GM18526 (cell line): ENCODE results near the gene TUBB4B.
A peak's percentile ranks its signal among the peaks of the same experiment; 100 is the strongest.

ENCODE experiments used
- POLR2A ChIP-seq: IDR thresholded peaks from 3 replicates; pipeline ENCODE4 v1.6.1; 2011; ENCODE audit not compliant: insufficient read length; ENCODE audit errors: extremely low read depth

The TUBB4B gene

DNA sequence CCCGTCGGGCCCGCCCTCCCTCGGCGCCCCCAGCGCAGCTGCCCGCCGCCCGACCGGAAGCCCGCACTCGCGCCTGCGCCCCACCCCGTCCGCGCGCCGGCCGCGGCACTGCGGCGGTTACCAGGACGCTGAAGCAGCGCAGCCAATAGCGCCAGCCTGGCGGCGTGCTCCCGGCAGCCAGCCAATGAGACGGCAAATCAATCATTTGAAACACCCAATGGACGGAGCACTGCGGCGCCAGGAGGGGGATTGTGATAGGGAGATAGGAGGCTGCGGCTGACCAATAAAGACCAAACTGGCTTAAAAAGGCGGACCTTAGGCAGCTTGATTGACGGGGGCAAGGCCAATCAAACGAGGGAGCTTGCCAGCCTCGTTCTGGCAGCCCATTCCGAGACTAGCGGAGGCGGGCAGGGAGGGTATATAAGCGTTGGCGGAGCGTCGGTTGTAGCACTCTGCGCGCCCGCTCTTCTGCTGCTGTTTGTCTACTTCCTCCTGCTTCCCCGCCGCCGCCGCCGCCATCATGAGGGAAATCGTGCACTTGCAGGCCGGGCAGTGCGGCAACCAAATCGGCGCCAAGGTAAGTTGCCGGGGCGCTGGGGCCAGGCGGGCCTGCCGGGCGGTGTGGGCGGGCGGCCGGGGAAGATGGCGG, at the start of gene TUBB4B:
Gene TUBB4B (plus strand): TSS at position 447 of the 649 bp plus-strand sequence. CDS start 74 bp downstream, at position 521.
- TF ChIP-seq POLR2A = peak; percentile 100

DNA sequence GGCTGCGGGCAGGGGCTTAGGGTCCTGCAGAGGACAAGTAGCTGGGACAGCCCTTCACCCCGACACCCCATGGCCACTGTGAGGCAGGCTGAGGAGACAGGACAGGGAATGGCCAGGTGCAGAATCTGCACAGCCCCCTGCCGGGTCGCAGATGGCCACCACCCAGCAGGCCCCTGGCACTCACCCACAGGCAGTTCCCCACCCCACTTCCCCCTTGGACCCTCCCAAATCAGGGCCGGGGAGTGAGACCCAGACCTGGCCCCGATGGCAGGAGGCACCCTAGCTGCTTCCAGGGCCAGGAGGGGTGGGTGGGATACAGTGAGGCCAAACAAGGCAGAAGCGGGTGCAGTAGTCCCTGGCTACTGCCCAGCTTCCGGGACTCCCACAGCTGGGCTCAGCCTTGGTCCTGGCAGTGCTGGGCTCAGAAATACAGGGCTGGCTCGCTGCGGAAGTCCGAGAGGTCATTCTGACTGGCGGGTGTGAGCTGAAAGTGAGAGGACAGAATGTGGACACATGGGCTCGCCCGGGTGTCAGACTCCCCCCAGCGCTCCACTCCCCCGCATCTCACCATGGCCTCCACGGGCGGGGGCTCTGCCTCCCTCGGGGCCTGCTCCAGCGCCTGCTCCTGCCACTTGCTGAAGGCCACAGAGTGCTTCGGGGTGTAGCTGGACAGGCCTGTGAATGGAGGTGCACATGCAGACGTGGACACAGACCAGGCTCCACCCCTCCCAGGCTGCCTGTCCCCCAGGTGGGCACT, 49.2 kb upstream of the TUBB4B start:
- no peak for TF ChIP-seq POLR2A

DNA sequence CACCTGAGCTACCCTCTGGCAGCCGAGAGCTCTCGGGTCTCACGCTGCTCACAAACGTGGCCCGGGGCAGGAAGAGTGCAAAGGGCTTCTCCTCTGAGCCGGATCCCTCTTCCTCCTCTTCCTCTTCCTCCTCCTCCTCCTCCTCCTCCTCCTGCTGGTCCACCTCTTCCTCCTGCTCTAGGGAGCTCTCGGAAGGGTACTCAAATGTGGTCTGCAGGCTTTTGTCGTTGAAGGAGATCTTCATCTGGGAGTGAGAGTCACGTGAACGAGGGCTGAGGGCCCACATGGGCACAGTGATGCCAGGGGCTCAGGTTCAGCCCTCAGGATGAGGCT, 48.7 kb upstream of the TUBB4B start:
- no peak for TF ChIP-seq POLR2A

- no peak for TF ChIP-seq POLR2A
These were observed 48.2 kb upstream of the TUBB4B start for GRCh38 chr9:137192859-137193258.

- no peak for TF ChIP-seq POLR2A
These were observed 47.3 kb upstream of the TUBB4B start for GRCh38 chr9:137193771-137194170.

DNA sequence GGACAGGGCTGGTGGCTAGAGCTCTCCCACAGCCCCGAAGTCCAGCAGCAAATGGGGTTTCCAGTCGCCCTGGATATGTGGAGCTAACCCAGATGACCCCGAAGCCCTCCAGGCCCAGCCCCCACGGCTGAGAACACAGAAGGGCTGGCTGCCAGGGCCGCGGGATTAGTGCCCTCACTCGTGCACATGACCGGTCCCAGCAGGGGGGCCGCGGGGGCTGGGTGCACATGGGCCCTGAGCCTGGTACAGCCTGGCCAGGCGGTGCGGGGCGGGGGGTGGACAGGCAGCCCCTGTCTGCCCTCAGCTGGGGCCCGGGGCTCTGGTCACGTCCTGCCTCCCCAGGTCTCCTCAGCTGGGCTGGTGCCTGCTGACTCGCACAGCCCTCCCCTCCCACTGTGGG, 46.7 kb upstream of the TUBB4B start:
- TF ChIP-seq POLR2A = no peak

DNA sequence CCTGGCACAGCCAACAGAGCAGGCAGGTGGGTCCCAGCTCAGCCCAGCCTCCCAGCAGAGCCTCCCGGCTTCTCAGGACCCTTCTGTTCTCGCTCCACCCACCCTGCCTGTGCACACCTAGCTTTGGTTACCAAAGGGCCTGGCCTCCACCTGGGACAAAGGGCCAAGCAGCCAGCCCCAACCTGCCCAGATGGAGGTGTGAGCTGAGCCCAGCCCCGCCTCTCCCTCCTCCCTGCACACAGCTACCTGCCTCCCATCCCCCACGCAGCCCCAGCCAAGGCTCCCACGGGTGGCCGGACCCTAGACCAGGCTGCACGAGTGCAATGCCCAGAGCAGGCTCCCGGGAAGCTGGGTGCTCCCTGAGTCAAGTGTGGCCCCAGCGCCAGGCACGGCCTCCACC, 46.2 kb upstream of the TUBB4B start:
- TF ChIP-seq POLR2A = no peak

GRCh38 chr9:137195525-137196220, 45.4 kb upstream of the TUBB4B start:
- no peak for TF ChIP-seq POLR2A

DNA sequence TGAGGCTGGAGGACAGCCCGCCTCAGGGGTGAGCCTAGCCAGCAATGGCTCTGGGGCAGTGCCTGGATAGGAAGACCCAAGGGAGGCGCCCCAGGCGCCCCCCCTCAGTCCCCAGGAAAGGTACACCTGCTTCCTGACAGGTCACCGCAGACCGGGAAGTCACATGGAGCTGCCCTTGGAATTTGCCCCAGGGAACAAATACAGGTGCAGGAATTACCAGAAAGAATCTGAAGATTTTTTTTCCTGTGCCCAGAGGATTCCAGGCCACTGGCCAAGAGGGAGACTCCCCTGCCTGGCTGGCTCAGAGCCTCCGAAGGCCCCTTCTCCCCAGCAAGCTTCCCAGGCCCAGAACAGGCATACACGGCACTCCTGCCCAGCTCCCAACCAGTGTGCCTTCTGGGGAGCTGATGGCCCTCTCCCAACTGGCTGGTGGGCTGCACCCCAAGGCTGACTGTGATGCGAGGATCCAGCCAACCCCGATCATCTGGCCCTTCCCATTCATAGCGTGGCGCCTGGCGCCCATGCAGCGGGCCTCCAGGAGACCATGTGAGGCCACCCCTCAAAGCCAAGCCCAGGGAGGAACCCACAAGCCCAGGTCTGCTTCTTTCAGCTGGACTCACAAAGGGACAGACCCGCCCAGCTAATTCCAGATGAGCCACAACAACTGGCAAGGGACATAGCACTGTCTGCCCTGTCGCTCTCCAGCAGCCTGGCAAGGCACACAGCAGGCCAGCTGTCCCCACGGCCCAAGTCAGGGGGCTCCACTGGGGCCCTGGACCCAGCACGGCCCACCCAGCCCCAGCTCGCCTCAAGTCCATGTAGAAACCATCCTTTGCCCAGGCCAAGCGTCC, 42.8 kb upstream of the TUBB4B start:
- no peak for TF ChIP-seq POLR2A

GRCh38 chr9:137198902-137199283, 42.2 kb upstream of the TUBB4B start:
- no peak for TF ChIP-seq POLR2A

GRCh38 chr9:137199411-137200121, 41.5 kb upstream of the TUBB4B start:
- TF ChIP-seq POLR2A = no peak

GRCh38 chr9:137200311-137201204, 40.5 kb upstream of the TUBB4B start, which contains the start of gene TPRN:
Gene TPRN, minus strand, starts transcription at chr9:137200741. Its CDS starts 30 bp downstream, at chr9:137200711.
- TF ChIP-seq POLR2A = peak; percentile 94

DNA sequence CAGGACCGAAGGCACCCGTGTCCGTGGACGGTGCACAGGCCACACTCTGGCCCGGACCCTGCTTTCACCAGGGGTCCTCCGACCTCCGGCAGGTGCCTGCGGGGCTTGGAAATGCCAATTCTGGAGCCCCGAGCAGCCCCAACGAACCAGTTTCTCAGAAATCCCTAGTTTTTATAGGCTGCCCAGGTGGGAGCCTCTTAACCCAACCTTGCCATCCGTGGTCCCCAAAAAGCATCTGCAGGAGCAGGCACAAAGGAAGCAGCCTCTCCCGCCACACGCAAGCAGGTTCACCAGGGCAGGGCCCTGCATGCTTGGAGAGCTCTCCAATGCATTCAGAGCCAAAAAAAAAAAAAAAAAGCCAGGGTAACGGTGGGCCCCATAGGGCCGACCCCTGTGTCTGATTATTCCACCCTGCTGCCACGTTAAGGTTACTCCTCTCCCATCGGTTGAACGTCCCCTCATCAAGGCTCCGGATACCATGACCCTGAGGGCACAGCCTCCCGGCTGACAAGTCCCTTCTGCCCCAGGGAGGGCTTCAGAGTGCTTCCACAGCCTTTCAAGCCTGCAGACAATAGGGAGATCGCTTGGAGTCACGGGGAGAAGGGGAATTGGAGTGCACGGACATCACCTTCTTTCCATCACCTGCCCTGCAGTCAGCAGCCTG, 39.8 kb upstream of the TUBB4B start:
- TF ChIP-seq POLR2A = no peak
